ENCODE results near the gene SLMAP. TPM values are rescaled to one million over a fixed set of nuclear protein-coding genes. Genes with fewer than 3 reads are reported as not detected.

SLMAP gene
- total and polyA plus RNA-seq, 2 of the 13 experiments (the other 11 are each of a cell fraction or from before 2014, with no cell fraction given), result 24.0 to 48.3 TPM

- TF ChIP-seq ZNF562 (CRISPR knock-in tag; IDR thresholded peaks at IDR 0.05; ENCODE audit: borderline replicate concordance) (no peak), ASH2L (IDR thresholded peaks at IDR 0.05; ENCODE audit: insufficient read length, low read depth, low read length) (no peak), IKZF4 (CRISPR knock-in tag; IDR thresholded peaks at IDR 0.05; ENCODE audit: borderline replicate concordance, low read depth, not compliant biosample characterization) (no peak), MTA3 (CRISPR knock-in tag; IDR thresholded peaks at IDR 0.05) (no peak), ZNF883 (CRISPR knock-in tag; IDR thresholded peaks at IDR 0.05; ENCODE audit: not compliant biosample characterization) (peak; percentile 50), SOX13 (IDR thresholded peaks at IDR 0.05) (no peak), SOX13 (CRISPR knock-in tag; conservative IDR thresholded peaks at IDR 0.05 in 1 of 2, IDR thresholded peaks at IDR 0.05 in 1 of 2) (no peak), JDP2 (CRISPR knock-in tag; IDR thresholded peaks at IDR 0.05; ENCODE audit: borderline replicate concordance) (no peak), ZNF234 (CRISPR knock-in tag; conservative IDR thresholded peaks at IDR 0.05) (no peak), ZBTB33 (CRISPR knock-in tag; IDR thresholded peaks at IDR 0.05) (no peak), NCOR1 (IDR thresholded peaks at IDR 0.05; ENCODE audit: borderline replicate concordance, low read length) (no peak), TRAFD1 (CRISPR knock-in tag; IDR thresholded peaks at IDR 0.05; ENCODE audit: borderline replicate concordance) (no peak), MYNN (CRISPR knock-in tag; IDR thresholded peaks at IDR 0.05; ENCODE audit: low read depth) (no peak), ZNF318 (CRISPR knock-in tag; IDR thresholded peaks at IDR 0.05) (no peak), CREM (IDR thresholded peaks at IDR 0.05) (no peak), CREM (CRISPR knock-in tag; IDR thresholded peaks at IDR 0.05) (no peak)
These were observed 192.1 kb downstream of the SLMAP start (continued) for GRCh38 chr3:57948080-57948671.
